ENCODE data around the gene SLC10A3. TPM values are rescaled to one million over a fixed set of nuclear protein-coding genes. Genes with fewer than 3 reads are reported as not detected.

SLC10A3 gene
- total and polyA plus RNA-seq, 10 of the 15 experiments (the other 5 are each of a cell fraction or from before 2014, with no cell fraction given), result 1.7 to 23.5 (median 11.0) TPM

DNA sequence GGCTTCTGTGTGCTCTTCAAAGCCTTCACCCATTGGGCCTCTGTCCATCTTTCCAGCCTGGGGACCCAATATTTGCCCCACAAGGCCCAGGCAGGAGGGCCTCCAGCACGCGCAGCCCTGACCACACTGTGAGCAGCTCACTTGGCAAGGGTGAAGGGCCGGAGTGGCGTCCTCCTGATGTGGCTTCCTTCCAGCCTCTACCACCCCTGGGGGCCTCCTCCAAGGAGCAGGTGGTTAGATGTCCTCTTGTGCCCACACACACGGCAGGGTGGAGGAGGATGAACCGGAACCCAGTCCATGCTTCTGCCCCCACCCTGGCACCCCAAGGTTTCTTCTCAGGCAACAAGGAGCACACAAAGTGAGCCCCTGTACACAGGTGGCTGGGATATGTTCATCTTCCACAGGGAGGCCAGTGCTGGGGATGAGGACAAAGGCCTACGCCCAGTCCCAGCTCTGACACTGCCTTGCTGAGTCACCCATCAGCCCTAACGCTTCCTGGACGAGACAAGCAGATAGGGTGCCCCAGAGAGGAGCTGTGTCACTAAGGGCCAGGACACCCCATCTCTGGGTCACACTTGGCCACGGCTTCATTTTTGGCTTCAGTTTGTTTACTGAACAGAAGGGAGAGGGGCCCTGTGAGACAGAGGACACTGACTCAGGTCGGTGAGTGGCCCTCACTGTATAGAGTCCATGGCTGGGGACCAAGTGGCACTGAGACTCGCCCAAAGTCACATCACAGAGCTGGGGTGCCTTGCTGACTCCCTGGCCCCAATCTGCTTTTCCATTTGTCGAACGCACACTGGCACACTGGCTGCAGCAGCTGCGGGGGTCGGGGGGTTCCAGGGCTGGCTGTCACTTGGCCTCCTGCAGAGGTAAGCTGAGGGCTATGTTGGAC is 5.9 kb downstream of the SLC10A3 start:
- H3K4me2 ChIP-seq (ENCODE audit: control insufficient read depth, insufficient read depth), result no peak overlapping the region
- 60% methylated on average over 16 of the region's 16 CpGs for WGBS (ENCODE audit: insufficient coverage, insufficient replicate concordance, low lambda C conversion rate, missing lambda C conversion rate)
- in situ Hi-C loops (cut with MboI) (no loop called here), intact Hi-C loops (cut with micrococcal nuclease; ENCODE audit: unreplicated experiment) (no loop called here)
- ATAC-seq, result no peak
- no peak overlapping the region for H3K9ac ChIP-seq (ENCODE audit: control insufficient read depth, insufficient read depth, low read length)
- CTCF ChIA-PET, result interaction anchor here (1.0 to 2.1 kb wide), 2 partner anchors 43 to 85 kb away, joined by 5 to 6 read pairs; no protein-coding TSS in a partner anchor
- no peak overlapping the region for H2AFZ ChIP-seq (ENCODE audit: control insufficient read depth, low read depth, low read length)
- RAD21 ChIA-PET (ENCODE audit: unreplicated experiment), result interaction anchor here (1.2 kb wide), 1 partner anchor 31 kb away, joined by 4 read pairs; no protein-coding TSS in a partner anchor
- BruUV-seq (replicated peaks), result no TSS peak
- FAIRE-seq, result no peak
- H4K20me1 ChIP-seq (ENCODE audit: control insufficient read depth, insufficient read depth), result no peaks in the 10 kb centered on the region
- peaks cover 18% of the 10 kb centered on the region for H3K79me2 ChIP-seq (ENCODE audit: control insufficient read depth, insufficient read depth, low read length)
- SMC1A ChIA-PET (ENCODE audit: uncharacterized antibody, unreplicated experiment), result no interaction called here
- H3K27me3 ChIP-seq (replicated peaks in 1 of 2; ENCODE audit: control insufficient read depth in 2 of 2, insufficient read depth in 2 of 2, low read length in 1 of 2), result no peaks in the 10 kb centered on the region
- POLR2A ChIA-PET, result interaction anchor here (1.6 kb wide), 1 partner anchor 72 kb away, joined by 4 read pairs; no protein-coding TSS in a partner anchor
- H3K27ac ChIP-seq (ENCODE audit: control insufficient read depth, insufficient read depth), result no peak overlapping the region
- H3K4me3 ChIP-seq, result no peak overlapping the region
- H3K36me3 ChIP-seq (ENCODE audit: control insufficient read depth in 2 of 2, insufficient read depth in 2 of 2, low read length in 1 of 2), result peaks cover 0 to 2% of the 10 kb centered on the region in 2 experiments; a peak in 2 of 4 replicates
- no peak for DNase-seq (ENCODE audit: low read depth, low spot score)
- peaks cover 8% of the 10 kb centered on the region; the same call in 1 of the 2 replicates for H3K4me1 ChIP-seq (ENCODE audit: control insufficient read depth, insufficient read depth, low read length)
- no peaks in the 10 kb centered on the region; the same call in 2 of the 3 replicates for H3K9me3 ChIP-seq (replicated peaks; ENCODE audit: control insufficient read depth, insufficient read depth, low read length)
- no peak for TF ChIP-seq FOS (IDR thresholded peaks at IDR 0.05; ENCODE audit: borderline replicate concordance, extremely low read depth, insufficient read length)
- TF ChIP-seq RELA (IDR thresholded peaks at IDR 0.05; ENCODE audit: borderline replicate concordance, partially characterized antibody), result no peak
- no peak for TF ChIP-seq NFXL1 (IDR thresholded peaks at IDR 0.05; ENCODE audit: borderline replicate concordance)
- no peak for TF ChIP-seq TARDBP (IDR thresholded peaks at IDR 0.05; ENCODE audit: borderline replicate concordance)
- TF ChIP-seq PAX5 (IDR thresholded peaks at IDR 0.05; ENCODE audit: borderline replicate concordance, low read depth, low read length), result no peak
- TF ChIP-seq, protein P1, sequence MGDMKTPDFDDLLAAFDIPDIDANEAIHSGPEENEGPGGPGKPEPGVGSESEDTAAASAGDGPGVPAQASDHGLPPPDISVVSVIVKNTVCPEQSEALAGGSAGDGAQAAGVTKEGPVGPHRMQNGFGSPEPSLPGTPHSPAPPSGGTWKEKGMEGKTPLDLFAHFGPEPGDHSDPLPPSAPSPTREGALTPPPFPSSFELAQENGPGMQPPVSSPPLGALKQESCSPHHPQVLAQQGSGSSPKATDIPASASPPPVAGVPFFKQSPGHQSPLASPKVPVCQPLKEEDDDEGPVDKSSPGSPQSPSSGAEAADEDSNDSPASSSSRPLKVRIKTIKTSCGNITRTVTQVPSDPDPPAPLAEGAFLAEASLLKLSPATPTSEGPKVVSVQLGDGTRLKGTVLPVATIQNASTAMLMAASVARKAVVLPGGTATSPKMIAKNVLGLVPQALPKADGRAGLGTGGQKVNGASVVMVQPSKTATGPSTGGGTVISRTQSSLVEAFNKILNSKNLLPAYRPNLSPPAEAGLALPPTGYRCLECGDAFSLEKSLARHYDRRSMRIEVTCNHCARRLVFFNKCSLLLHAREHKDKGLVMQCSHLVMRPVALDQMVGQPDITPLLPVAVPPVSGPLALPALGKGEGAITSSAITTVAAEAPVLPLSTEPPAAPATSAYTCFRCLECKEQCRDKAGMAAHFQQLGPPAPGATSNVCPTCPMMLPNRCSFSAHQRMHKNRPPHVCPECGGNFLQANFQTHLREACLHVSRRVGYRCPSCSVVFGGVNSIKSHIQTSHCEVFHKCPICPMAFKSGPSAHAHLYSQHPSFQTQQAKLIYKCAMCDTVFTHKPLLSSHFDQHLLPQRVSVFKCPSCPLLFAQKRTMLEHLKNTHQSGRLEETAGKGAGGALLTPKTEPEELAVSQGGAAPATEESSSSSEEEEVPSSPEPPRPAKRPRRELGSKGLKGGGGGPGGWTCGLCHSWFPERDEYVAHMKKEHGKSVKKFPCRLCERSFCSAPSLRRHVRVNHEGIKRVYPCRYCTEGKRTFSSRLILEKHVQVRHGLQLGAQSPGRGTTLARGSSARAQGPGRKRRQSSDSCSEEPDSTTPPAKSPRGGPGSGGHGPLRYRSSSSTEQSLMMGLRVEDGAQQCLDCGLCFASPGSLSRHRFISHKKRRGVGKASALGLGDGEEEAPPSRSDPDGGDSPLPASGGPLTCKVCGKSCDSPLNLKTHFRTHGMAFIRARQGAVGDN (IDR thresholded peaks at IDR 0.05), result no peak
- TF ChIP-seq, protein P2, sequence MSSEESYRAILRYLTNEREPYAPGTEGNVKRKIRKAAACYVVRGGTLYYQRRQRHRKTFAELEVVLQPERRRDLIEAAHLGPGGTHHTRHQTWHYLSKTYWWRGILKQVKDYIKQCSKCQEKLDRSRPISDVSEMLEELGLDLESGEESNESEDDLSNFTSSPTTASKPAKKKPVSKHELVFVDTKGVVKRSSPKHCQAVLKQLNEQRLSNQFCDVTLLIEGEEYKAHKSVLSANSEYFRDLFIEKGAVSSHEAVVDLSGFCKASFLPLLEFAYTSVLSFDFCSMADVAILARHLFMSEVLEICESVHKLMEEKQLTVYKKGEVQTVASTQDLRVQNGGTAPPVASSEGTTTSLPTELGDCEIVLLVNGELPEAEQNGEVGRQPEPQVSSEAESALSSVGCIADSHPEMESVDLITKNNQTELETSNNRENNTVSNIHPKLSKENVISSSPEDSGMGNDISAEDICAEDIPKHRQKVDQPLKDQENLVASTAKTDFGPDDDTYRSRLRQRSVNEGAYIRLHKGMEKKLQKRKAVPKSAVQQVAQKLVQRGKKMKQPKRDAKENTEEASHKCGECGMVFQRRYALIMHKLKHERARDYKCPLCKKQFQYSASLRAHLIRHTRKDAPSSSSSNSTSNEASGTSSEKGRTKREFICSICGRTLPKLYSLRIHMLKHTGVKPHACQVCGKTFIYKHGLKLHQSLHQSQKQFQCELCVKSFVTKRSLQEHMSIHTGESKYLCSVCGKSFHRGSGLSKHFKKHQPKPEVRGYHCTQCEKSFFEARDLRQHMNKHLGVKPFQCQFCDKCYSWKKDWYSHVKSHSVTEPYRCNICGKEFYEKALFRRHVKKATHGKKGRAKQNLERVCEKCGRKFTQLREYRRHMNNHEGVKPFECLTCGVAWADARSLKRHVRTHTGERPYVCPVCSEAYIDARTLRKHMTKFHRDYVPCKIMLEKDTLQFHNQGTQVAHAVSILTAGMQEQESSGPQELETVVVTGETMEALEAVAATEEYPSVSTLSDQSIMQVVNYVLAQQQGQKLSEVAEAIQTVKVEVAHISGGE (CRISPR knock-in tag; IDR thresholded peaks at IDR 0.05), result no peak
- TF ChIP-seq MYB (IDR thresholded peaks at IDR 0.05; ENCODE audit: borderline replicate concordance, low read depth, low read length), result no peak
- TF ChIP-seq NRF1 (conservative IDR thresholded peaks at IDR 0.05; ENCODE audit: low read depth, low read length), result no peak
- TF ChIP-seq, protein P3, sequence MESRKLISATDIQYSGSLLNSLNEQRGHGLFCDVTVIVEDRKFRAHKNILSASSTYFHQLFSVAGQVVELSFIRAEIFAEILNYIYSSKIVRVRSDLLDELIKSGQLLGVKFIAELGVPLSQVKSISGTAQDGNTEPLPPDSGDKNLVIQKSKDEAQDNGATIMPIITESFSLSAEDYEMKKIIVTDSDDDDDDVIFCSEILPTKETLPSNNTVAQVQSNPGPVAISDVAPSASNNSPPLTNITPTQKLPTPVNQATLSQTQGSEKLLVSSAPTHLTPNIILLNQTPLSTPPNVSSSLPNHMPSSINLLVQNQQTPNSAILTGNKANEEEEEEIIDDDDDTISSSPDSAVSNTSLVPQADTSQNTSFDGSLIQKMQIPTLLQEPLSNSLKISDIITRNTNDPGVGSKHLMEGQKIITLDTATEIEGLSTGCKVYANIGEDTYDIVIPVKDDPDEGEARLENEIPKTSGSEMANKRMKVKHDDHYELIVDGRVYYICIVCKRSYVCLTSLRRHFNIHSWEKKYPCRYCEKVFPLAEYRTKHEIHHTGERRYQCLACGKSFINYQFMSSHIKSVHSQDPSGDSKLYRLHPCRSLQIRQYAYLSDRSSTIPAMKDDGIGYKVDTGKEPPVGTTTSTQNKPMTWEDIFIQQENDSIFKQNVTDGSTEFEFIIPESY (IDR thresholded peaks at IDR 0.05), result no peak
- TF ChIP-seq TCF3 (IDR thresholded peaks at IDR 0.05; ENCODE audit: borderline replicate concordance, insufficient read depth, low read depth, low read length), result no peak
- no peak for TF ChIP-seq RCOR1 (conservative IDR thresholded peaks at IDR 0.05; ENCODE audit: low read depth, low read length)

Measured in GM12878 (cell line).